ENCODE data around the gene CFAP77.

DNA sequence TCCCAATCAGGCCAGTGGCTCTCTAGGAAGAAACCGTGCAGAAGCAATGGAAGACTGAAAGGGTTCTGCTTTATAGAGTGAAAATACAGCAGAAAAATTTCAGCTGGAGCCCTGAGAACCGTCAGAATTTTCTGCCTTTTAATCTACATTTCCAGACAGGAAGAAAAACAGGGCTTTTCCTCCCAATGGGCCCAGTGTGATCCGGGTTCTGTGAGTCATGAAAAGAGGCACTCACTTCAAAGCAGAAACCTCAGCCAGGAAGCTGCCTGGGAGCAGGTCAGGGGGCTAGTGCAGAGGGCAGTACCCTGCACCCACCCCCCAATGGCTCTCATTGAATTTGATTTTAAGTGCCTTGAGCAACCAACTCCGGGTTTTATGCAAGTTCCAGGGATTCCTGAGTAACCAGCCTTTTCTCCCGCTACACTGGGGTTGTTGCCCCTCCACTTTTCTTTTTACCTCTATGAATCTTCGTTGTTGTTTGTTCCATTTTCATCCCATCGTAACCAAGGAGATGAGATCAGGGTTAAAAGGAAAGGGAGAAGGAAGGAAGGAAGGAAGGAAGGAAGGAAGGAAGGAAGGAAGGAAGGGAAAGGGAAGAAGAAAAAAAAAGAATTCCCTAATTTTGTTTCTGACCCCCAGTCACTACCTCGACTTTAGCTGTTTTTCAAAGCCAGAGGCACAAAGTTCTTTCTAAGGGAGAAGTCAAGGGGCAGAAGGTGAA lies 173.7 kb downstream of the CFAP77 start:
- TF ChIP-seq EZH2 (IDR thresholded peaks at IDR 0.05; ENCODE audit: insufficient read depth, poor library complexity, severe bottlenecking) (no peak), EZH2phosphoT487 (IDR thresholded peaks at IDR 0.05; ENCODE audit: insufficient read depth, low read depth) (no peak)
